ENCODE results near the gene ABCB10.
"Not testable (repeated sequence)": the region's sequence is repeated elsewhere in the genome, so short reads cannot be mapped to it uniquely, and the experiment has no call there.

ABCB10 gene

DNA sequence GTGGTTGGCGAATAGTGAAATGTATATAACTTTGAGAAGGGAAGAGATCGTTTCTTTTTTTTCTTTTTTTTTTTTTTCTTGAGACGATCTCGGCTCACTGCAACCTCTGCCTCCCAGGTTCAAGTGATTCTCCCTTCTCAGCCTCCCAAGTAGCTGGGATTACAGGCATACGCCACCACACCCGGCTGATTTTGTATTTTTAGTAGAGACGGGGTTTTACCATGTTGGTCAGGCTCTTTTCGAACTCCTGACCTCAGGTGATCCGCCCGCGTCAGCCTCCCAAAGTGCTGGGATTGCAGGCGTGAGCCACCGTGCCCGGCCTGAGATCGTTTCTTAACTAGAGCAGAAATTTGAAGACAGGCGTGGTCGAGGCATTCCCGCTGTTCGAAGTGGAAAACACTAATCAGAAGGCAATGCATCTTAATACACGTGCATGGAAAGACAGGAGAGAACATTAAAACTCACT lies 862 bp upstream of the ABCB10 start:
- Mint-ChIP-seq H3K4me3 (peak overlapping the region; percentile 96), H3K4me1 (ENCODE audit: low read depth) (peaks cover 28% of the 10 kb centered on the region), H3K27ac (peak overlapping the region; percentile 88)
- not testable (repeated sequence) for H3K36me3 Mint-ChIP-seq; H3K27me3 Mint-ChIP-seq; H3K9me3 Mint-ChIP-seq (ENCODE audit: low read depth)

DNA sequence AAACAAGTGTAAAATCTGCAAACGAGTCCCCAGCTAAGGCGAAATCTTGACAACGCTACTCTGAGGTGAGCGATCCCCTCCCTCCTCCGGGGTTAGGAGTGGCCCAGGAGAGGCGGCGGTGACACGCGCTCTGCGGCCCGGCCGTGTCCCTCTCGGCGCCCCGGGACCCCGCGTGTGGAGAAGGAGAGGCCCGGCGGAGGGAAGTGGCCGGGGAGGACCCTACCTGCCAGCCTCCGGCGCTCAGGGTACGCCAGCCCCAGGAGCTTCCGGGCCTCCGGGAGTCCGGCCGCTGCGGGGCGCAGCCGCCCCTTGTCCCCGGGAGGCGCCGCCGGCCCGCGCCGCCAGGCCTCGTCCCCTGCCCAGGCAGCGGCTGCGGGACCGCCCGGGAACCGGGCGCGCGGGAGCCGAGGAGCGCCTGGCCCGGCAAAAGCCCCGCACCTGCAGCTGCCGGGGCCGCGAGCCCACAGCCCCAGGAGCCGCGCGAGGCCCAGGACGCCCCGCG lies 543 bp downstream of the ABCB10 start:
- Mint-ChIP-seq H3K27ac (peak overlapping the region; percentile 83), H3K4me1 (ENCODE audit: low read depth) (peaks cover 37% of the 10 kb centered on the region), H3K27me3 (no peaks in the 10 kb centered on the region), H3K9me3 (ENCODE audit: low read depth) (no peaks in the 10 kb centered on the region), H3K36me3 (no peaks in the 10 kb centered on the region), H3K4me3 (peak overlapping the region; percentile 91)

GRCh38 chr1:229557200-229557850 lies 1.2 kb downstream of the ABCB10 start:
- Mint-ChIP-seq H3K4me1 (ENCODE audit: low read depth) (peaks cover 39% of the 10 kb centered on the region), H3K4me3 (peak overlapping the region; percentile 91), H3K36me3 (no peaks in the 10 kb centered on the region), H3K9me3 (ENCODE audit: low read depth) (no peaks in the 10 kb centered on the region), H3K27ac (peak overlapping the region; percentile 83), H3K27me3 (no peaks in the 10 kb centered on the region)

DNA sequence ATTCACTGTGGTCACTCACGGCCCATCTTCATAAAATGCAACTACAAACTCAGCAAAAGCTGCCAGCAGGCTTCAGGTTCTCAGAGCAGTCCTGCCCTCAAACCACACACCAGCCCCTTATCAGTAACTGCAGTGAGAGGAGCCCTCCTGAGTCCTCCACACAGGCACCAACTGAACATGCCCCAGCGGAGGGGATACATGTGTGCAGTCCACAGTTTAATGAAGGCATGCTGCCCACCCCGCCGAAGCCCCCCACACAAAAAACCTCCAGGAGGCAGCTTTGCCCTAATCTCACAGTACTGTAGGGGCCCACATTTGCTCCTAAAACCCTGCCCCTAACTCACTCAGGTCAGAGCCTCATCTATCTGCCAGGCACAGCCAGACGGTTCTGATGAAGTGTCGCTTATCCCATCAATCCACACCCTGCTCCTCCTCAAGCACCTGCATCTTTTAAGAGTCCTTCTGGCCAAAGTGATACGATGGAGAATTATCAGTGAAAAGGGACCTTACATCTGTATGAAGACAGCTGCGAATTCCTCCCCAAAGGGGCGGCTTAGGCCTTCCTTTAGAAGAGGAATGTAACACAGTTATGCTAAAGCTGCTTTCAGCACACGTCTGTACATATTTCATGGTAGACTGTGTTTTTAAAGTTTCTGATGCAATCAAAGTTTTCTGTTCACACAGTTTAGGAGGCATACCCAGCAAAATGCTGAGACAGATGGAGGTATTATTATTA lies 3.5 kb downstream of the ABCB10 start:
- no peaks in the 10 kb centered on the region for H3K27me3 Mint-ChIP-seq
- H3K4me1 Mint-ChIP-seq (ENCODE audit: low read depth) = peaks cover 44% of the 10 kb centered on the region
- no peaks in the 10 kb centered on the region for H3K9me3 Mint-ChIP-seq (ENCODE audit: low read depth)
- no peaks in the 10 kb centered on the region for H3K36me3 Mint-ChIP-seq
- H3K4me3 Mint-ChIP-seq = no peak overlapping the region
- peak overlapping the region; percentile 29 for H3K27ac Mint-ChIP-seq

DNA sequence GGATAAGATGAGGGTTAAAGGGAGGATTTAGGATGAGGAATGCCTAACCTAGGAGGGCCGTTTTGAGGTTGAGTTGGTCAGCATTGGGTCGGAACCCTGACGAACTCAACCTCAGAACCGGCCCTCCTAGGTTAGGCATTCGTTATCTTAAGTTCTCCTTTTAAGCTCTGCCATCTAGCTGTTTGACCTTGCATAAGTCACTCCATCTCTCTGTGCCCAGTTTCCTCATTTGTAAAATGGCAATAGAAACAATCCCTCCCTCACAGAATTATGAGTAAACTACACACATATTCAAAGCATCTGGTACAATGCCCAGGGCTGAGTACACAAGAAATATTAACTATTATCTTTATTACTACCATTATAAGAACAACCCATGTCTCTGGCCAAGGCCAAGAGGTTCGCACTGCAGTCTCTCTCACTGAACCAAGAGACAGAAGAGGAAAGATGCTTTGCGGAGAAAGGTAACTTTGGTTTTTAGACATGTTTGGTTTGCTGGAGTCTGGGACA lies 4.8 kb downstream of the ABCB10 start:
- Mint-ChIP-seq H3K27ac (peak overlapping the region; percentile 35), H3K36me3 (no peaks in the 10 kb centered on the region), H3K4me1 (ENCODE audit: low read depth) (peaks cover 39% of the 10 kb centered on the region), H3K4me3 (no peak overlapping the region), H3K27me3 (no peaks in the 10 kb centered on the region), H3K9me3 (ENCODE audit: low read depth) (no peaks in the 10 kb centered on the region)

GRCh38 chr1:229552732-229553131 lies 5.8 kb downstream of the ABCB10 start:
- Mint-ChIP-seq H3K27ac (no peak overlapping the region), H3K4me1 (ENCODE audit: low read depth) (peaks cover 38% of the 10 kb centered on the region), H3K36me3 (no peaks in the 10 kb centered on the region), H3K27me3 (no peaks in the 10 kb centered on the region), H3K4me3 (no peak overlapping the region), H3K9me3 (ENCODE audit: low read depth) (no peaks in the 10 kb centered on the region)

DNA sequence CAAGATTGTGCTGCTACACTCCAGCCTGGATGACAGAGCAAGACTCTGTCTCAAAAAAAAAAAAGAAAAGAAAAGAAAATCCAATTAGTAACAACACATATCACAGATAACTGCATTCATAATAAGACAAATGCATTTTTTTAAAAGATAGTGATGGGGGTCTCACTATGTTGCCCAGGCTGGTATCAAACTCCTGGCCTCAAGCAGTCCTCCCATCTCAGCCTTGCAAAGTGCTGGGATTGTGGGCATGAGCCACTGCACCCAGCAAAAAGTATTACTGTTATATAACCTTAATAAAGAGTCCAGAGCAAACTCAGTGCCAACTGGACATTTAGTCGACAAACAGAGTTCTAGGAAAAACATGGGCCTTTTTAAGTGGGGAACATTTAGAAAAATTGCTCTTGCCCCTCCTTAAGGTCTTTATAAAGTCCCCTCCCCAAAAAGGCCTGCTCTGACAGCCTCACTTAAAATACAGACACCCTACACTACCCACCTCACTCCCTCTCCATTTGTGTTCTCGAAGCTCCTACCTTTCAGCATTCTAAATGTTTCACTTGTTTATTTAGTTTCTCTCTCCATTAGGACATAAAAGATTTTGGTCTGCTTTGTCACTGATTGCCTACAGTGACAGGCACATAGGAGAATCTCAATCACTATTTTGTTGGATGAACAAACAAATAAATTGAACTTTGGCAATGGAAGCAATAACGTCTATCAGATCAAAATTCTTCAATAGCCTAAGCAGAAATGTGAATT lies 7.5 kb downstream of the ABCB10 start:
- Mint-ChIP-seq H3K27ac (no peak overlapping the region), H3K4me3 (no peak overlapping the region), H3K4me1 (ENCODE audit: low read depth) (peaks cover 23% of the 10 kb centered on the region), H3K9me3 (ENCODE audit: low read depth) (no peaks in the 10 kb centered on the region), H3K36me3 (no peaks in the 10 kb centered on the region), H3K27me3 (no peaks in the 10 kb centered on the region)

GRCh38 chr1:229547542-229547941 lies 11.0 kb downstream of the ABCB10 start:
- no peaks in the 10 kb centered on the region for H3K27me3 Mint-ChIP-seq
- H3K36me3 Mint-ChIP-seq = peaks cover 13% of the 10 kb centered on the region
- H3K4me1 Mint-ChIP-seq (ENCODE audit: low read depth) = peaks cover 20% of the 10 kb centered on the region
- no peaks in the 10 kb centered on the region for H3K9me3 Mint-ChIP-seq (ENCODE audit: low read depth)
- H3K4me3 Mint-ChIP-seq = no peak overlapping the region
- no peak overlapping the region for H3K27ac Mint-ChIP-seq

GRCh38 chr1:229544587-229544986 lies 13.9 kb downstream of the ABCB10 start:
- Mint-ChIP-seq H3K36me3 (peaks cover 15% of the 10 kb centered on the region), H3K4me1 (ENCODE audit: low read depth) (peaks cover 23% of the 10 kb centered on the region), H3K27me3 (no peaks in the 10 kb centered on the region), H3K9me3 (ENCODE audit: low read depth) (no peaks in the 10 kb centered on the region), H3K27ac (no peak overlapping the region), H3K4me3 (no peak overlapping the region)

DNA sequence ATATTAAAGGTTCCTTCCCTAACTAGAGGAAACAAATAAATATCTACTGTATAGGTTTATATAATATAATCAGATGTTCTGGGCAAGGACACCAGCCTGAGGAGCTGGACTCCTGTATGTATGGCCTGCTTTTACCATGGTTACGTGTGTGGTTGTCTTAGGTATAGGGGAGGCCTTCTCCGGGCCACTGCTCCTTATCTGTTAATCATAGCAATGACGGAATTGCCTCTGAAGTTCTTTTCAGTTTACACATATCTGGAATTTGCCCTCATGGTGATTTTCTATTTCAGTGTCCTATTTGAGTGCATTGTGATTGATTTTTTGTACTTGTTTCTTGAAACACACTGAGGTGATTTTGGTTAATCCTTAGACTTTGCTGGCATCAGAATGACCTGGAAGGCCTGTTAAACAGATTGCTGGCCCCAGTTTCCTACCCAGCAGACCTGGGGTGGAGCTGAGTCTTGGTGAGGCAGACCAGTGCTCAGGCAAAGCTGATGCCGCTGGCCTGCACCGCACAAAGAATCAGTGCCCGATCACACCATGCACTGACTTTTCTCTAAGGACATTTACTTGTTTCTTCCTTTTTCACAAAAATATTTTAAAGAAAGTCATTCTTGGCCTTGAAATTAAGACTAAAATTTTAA lies 18.5 kb downstream of the ABCB10 start:
- H3K36me3 Mint-ChIP-seq = peaks cover 18% of the 10 kb centered on the region
- H3K27ac Mint-ChIP-seq = no peak overlapping the region
- H3K4me3 Mint-ChIP-seq = no peak overlapping the region
- no peaks in the 10 kb centered on the region for H3K27me3 Mint-ChIP-seq
- peaks cover 21% of the 10 kb centered on the region for H3K4me1 Mint-ChIP-seq (ENCODE audit: low read depth)
- H3K9me3 Mint-ChIP-seq (ENCODE audit: low read depth) = no peaks in the 10 kb centered on the region

GRCh38 chr1:229538945-229539344 lies 19.6 kb downstream of the ABCB10 start:
- Mint-ChIP-seq H3K27me3 (no peaks in the 10 kb centered on the region), H3K27ac (no peak overlapping the region), H3K36me3 (peaks cover 19% of the 10 kb centered on the region)

GRCh38 chr1:229537894-229538293 lies 20.6 kb downstream of the ABCB10 start:
- Mint-ChIP-seq H3K9me3 (ENCODE audit: low read depth) (no peaks in the 10 kb centered on the region), H3K4me3 (no peak overlapping the region), H3K36me3 (peaks cover 18% of the 10 kb centered on the region), H3K27ac (no peak overlapping the region), H3K27me3 (no peaks in the 10 kb centered on the region), H3K4me1 (ENCODE audit: low read depth) (peaks cover 10% of the 10 kb centered on the region)

More at GRCh38 chr1:229538945-229539344, 19.6 kb downstream of the ABCB10 start:
- Mint-ChIP-seq H3K9me3 (ENCODE audit: low read depth) (no peaks in the 10 kb centered on the region), H3K4me1 (ENCODE audit: low read depth) (peaks cover 18% of the 10 kb centered on the region), H3K4me3 (no peak overlapping the region)

- H3K4me1 Mint-ChIP-seq (ENCODE audit: low read depth) = peaks cover 2% of the 10 kb centered on the region
- no peak overlapping the region for H3K27ac Mint-ChIP-seq
- H3K9me3 Mint-ChIP-seq (ENCODE audit: low read depth) = no peaks in the 10 kb centered on the region
- no peak overlapping the region for H3K4me3 Mint-ChIP-seq
- H3K27me3 Mint-ChIP-seq = no peaks in the 10 kb centered on the region
- peaks cover 18% of the 10 kb centered on the region for H3K36me3 Mint-ChIP-seq
Observed at GRCh38 chr1:229536982-229537381, 21.5 kb downstream of the ABCB10 start.

DNA sequence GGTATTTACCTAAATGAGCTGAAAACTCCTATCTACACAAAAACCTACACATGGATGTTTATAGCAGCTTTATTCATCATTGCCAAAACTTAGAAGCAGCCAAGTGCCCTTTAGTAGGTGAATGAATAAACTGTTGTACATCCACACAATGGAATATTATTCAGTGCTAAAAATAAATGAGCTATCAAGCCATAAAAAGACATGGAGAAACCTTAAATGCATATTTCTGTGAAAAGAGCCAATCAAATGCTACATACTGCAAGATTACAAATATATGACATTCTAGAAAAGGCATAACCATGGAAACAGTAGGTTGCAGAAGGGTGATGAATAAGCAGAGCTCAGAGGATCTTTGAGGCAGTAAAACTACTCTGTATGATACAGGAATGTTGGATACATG lies 23.3 kb downstream of the ABCB10 start:
- no peaks in the 10 kb centered on the region for H3K4me1 Mint-ChIP-seq (ENCODE audit: low read depth)
- H3K36me3 Mint-ChIP-seq = peaks cover 18% of the 10 kb centered on the region
- H3K27ac Mint-ChIP-seq = no peak overlapping the region
- H3K4me3 Mint-ChIP-seq = no peak overlapping the region
- H3K9me3 Mint-ChIP-seq (ENCODE audit: low read depth) = no peaks in the 10 kb centered on the region
- H3K27me3 Mint-ChIP-seq = no peaks in the 10 kb centered on the region

Data from activated naive CD8-positive, alpha-beta T cell (primary cell).